Ascending aorta (tissue), 2 donors: Measurements from ENCODE around the gene USP13. TPM values are rescaled to one million over a fixed set of nuclear protein-coding genes. Genes with fewer than 3 reads are reported as not detected.

Experiments used
- DNase-seq, 2 donors: peaks; one replicate each; pipeline ENCODE4 v3.0.0-alpha.2; 2019; ENCODE audit warnings: low spot score in 2 of 2
- H3K27ac ChIP-seq, 2 donors: fragments of 200-600 bp; sonication (generic); one replicate each; pipeline ENCODE4 v1.5.1; 2016 to 2017; ENCODE audit warnings: mild to moderate bottlenecking in 1 of 2
- H3K27me3 ChIP-seq: fragments of 200-600 bp; sonication (generic); one replicate; pipeline ENCODE4 v1.5.1; 2017
- H3K36me3 ChIP-seq, 2 donors: fragments of 200-600 bp; sonication (generic); one replicate each; pipeline ENCODE4 v1.5.1; 2016
- H3K4me1 ChIP-seq, 2 donors: fragments of 200-600 bp; sonication (generic); one replicate each; pipeline ENCODE4 v1.5.1; 2016 to 2017; ENCODE audit warnings: mild to moderate bottlenecking in 1 of 2
- H3K4me3 ChIP-seq, 2 donors: fragments of 200-600 bp; sonication (generic); one replicate each; pipeline ENCODE4 v1.5.1; 2016 to 2017; ENCODE audit warnings: mild to moderate bottlenecking in 1 of 2
- H3K9me3 ChIP-seq, 2 donors: fragments of 200-600 bp; sonication (generic); one replicate each; pipeline ENCODE4 v1.5.1; 2016
- intact Hi-C: fragments of 100-400 bp; cut with DNase I; formaldehyde crosslinking; loops from one replicate; pipeline ENCODE4 v1.15.1; 2023
- total RNA-seq: library from RNA; depleted of rRNA; stranded (reverse); fragments of >200 nt; gene quantifications from one replicate; pipeline ENCODE4 v1.1.0, GENCODE V29; 2016
- TF ChIP-seq, protein P1 (sequence below), 3 experiments: fragments of 200-600 bp in 2 of 3; fragments of 450-650 bp in 1 of 3; sonication (generic) in 2 of 3; IDR thresholded peaks; one replicate each; pipeline ENCODE4 v1.5.1; 2016 to 2019; ENCODE audit warnings: antibody characterized with exemption in 3 of 3, mild to moderate bottlenecking in 1 of 3, moderate library complexity in 1 of 3

USP13 gene
- total RNA-seq, 1 donor from 2014 or later = 3.1 TPM

GRCh38 chr3:179695672-179696313 lies 43.0 kb downstream of the USP13 start:
- no peak for DNase-seq
- TF ChIP-seq, protein P1, sequence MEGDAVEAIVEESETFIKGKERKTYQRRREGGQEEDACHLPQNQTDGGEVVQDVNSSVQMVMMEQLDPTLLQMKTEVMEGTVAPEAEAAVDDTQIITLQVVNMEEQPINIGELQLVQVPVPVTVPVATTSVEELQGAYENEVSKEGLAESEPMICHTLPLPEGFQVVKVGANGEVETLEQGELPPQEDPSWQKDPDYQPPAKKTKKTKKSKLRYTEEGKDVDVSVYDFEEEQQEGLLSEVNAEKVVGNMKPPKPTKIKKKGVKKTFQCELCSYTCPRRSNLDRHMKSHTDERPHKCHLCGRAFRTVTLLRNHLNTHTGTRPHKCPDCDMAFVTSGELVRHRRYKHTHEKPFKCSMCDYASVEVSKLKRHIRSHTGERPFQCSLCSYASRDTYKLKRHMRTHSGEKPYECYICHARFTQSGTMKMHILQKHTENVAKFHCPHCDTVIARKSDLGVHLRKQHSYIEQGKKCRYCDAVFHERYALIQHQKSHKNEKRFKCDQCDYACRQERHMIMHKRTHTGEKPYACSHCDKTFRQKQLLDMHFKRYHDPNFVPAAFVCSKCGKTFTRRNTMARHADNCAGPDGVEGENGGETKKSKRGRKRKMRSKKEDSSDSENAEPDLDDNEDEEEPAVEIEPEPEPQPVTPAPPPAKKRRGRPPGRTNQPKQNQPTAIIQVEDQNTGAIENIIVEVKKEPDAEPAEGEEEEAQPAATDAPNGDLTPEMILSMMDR (IDR thresholded peaks at IDR 0.05) = no peak
- Histone ChIP-seq H3K9me3 (no peaks in the 10 kb centered on the region), H3K4me3 (no peak overlapping the region), H3K4me1 (no peaks in the 10 kb centered on the region), H3K36me3 (no peaks in the 10 kb centered on the region), H3K27ac (no peak overlapping the region), H3K27me3 (no peaks in the 10 kb centered on the region)
- intact Hi-C loops = no loop called here

DNA sequence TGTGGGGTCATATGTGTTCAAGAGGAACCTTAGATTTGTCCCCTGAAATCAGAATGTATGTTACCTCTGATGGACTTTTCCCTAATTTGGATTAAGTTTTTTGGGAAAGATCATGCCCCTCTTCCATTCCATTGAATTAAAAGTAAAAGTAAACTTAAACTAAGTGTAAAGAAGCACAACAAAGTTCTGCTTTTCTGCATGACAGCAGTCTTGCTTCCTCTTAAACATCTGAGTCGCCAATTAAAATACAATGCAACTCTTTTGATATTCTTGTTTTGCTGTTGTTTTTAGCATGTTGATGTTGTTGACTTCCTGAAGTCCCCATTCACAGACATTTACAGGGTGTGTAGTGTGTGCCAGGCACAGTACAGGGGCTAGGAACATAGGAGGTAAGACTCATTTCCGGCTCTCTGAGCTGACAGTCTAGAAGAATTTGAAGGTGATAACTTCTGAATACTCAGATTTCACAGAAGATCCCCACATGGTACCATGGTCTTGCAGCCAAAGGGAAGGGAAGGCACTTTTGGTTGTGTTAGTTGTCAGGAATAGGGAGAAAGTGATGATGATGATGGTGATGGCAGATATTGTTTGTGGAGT lies 45.0 kb downstream of the USP13 start:
- no peaks in the 10 kb centered on the region for H3K27me3 ChIP-seq
- TF ChIP-seq, protein P1 (IDR thresholded peaks at IDR 0.05) = no peak
- H3K27ac ChIP-seq = no peak overlapping the region
- intact Hi-C loops = no loop called here
- no peaks in the 10 kb centered on the region for H3K4me1 ChIP-seq
- H3K4me3 ChIP-seq = no peak overlapping the region
- no peaks in the 10 kb centered on the region for H3K9me3 ChIP-seq
- H3K36me3 ChIP-seq = no peaks in the 10 kb centered on the region
- no peak for DNase-seq

DNA sequence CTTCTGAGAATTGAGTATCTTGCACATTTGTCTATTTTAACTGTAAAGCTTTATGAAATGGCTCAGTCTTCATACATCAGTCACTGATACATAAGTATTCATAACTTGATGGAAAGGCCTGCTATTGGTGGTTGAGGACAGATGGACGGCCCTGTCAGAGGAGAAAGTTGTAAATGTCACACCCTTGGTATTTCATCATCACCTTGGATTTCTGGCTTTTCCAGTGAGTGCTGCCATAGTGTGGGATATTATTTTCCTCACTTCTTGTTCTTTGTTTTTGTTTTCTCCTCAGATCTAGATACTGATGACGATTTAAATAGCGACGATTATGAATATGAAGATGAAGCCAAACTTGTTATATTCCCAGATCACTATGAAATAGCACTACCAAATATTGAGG lies 47.9 kb downstream of the USP13 start:
- DNase-seq = no peak
- no peaks in the 10 kb centered on the region for H3K4me1 ChIP-seq
- no peak overlapping the region for H3K27ac ChIP-seq
- intact Hi-C loops = no loop called here
- H3K36me3 ChIP-seq = no peaks in the 10 kb centered on the region
- no peaks in the 10 kb centered on the region for H3K27me3 ChIP-seq
- TF ChIP-seq, protein P1 (IDR thresholded peaks at IDR 0.05) = no peak
- no peaks in the 10 kb centered on the region for H3K9me3 ChIP-seq
- no peak overlapping the region for H3K4me3 ChIP-seq

GRCh38 chr3:179701176-179701827 lies 48.5 kb downstream of the USP13 start:
- no peak overlapping the region for H3K4me3 ChIP-seq
- DNase-seq = no peak
- H3K27me3 ChIP-seq = no peaks in the 10 kb centered on the region
- no peak overlapping the region for H3K27ac ChIP-seq
- no peaks in the 10 kb centered on the region for H3K9me3 ChIP-seq
- H3K4me1 ChIP-seq = no peaks in the 10 kb centered on the region
- intact Hi-C loops = no loop called here
- TF ChIP-seq, protein P1 (IDR thresholded peaks at IDR 0.05) = no peak
- no peaks in the 10 kb centered on the region for H3K36me3 ChIP-seq

DNA sequence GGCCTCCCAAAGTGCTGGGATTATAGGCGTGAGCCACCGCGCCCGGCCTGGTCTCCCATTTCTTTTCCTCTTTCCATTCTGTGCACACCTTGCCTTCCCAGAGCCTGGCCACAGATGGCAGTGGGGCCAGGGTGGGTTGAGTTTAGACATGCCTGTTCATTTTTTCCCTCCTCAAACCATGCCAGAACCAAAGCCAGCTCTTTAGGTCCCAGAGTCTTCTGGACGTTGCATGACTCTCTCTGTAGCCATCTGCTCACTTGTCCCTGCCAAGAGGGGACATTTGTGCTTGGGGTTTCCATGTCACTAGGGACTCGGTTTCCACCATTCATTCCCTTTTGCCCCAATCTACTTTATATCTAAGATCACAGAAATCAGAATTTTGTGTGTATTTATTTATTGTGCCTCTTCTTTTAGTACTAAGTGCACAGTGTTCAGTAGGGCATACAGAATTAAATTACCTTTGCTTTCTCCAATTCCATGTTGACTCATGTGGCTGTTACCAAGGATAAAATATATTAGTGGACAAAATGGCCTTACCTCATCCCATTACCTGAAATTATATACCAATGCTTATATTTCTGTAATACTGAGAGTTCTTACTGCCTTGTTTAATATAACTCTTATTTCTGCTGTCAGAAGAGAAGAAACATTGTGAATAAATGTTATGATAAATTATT lies 49.6 kb downstream of the USP13 start:
- intact Hi-C loops = no loop called here
- TF ChIP-seq, protein P1 (IDR thresholded peaks at IDR 0.05) = no peak
- H3K27me3 ChIP-seq = no peaks in the 10 kb centered on the region
- DNase-seq = no peak
- H3K27ac ChIP-seq = no peak overlapping the region
- no peaks in the 10 kb centered on the region for H3K4me1 ChIP-seq
- no peaks in the 10 kb centered on the region for H3K9me3 ChIP-seq
- H3K36me3 ChIP-seq = no peaks in the 10 kb centered on the region
- no peak overlapping the region for H3K4me3 ChIP-seq
